ENCODE measurements around the gene HOXA4. TPM values are rescaled to one million over a fixed set of nuclear protein-coding genes. Genes with fewer than 3 reads are reported as not detected.

HOXA4 gene
- total and polyA plus RNA-seq, 11 donors = 0.23 to 2.6 (median 0.82) TPM; not detected in 1

GRCh38 chr7:27149842-27150567, 19.4 kb upstream of the HOXA4 start:
- H3K9me3 ChIP-seq = no peaks in the 10 kb centered on the region
- DNase-seq = peak in 2 of 5 donors; percentile 5 to 61
- ATAC-seq = no peak
- 27 to 51% (median 37%) methylated on average over 13 of the region's 13 CpGs for WGBS, 4 donors
- H3K36me3 ChIP-seq = no peaks in the 10 kb centered on the region
- no peak for TF ChIP-seq POLR2A (IDR thresholded peaks at IDR 0.05)
- no peak for TF ChIP-seq CTCF (IDR thresholded peaks at IDR 0.05)
- peak overlapping the region in 2 of 12 donors; percentile 33 to 38 for H3K4me3 ChIP-seq
- H3K27ac ChIP-seq = peak overlapping the region in 1 of 12 donors; percentile 92
- H3K27me3 ChIP-seq = peaks cover 89 to 100% (median 99%) of the 10 kb centered on the region in 9 donors
- H3K4me1 ChIP-seq = peaks cover under 1 to 56% (median 23%) of the 10 kb centered on the region in 12 donors
- intact Hi-C loops (cut with DNase I) = loop anchor here in 5 of 10 donors (10.0 kb wide), 3 partner anchors 1065 to 1285 kb away; no protein-coding TSS in a partner anchor

GRCh38 chr7:27148756-27149641, 18.4 kb upstream of the HOXA4 start:
- DNase-seq (peak in 1 of 5 donors; percentile 37), ATAC-seq (no peak)
- no peak for TF ChIP-seq CTCF (IDR thresholded peaks at IDR 0.05)
- TF ChIP-seq POLR2A (IDR thresholded peaks at IDR 0.05) = no peak
- no peaks in the 10 kb centered on the region for H3K36me3 ChIP-seq
- intact Hi-C loops (cut with DNase I) = no loop called here
- H3K27ac ChIP-seq = peak overlapping the region in 1 of 12 donors; percentile 76
- H3K27me3 ChIP-seq = peaks cover 88 to 100% (median 99%) of the 10 kb centered on the region in 9 donors
- H3K9me3 ChIP-seq = no peaks in the 10 kb centered on the region
- peaks cover 0 to 56% (median 20%) of the 10 kb centered on the region in 12 donors for H3K4me1 ChIP-seq
- no peak overlapping the region for H3K4me3 ChIP-seq
- 15 to 40% (median 31%) methylated on average over 28 to 30 of the region's 30 CpGs for WGBS, 4 donors

GRCh38 chr7:27148031-27148755, 17.6 kb upstream of the HOXA4 start:
- intact Hi-C loops (cut with DNase I) = no loop called here
- DNase-seq (peak in 1 of 5 donors; percentile 51), ATAC-seq (no peak)
- Histone ChIP-seq H3K9me3 (no peaks in the 10 kb centered on the region), H3K36me3 (no peaks in the 10 kb centered on the region), H3K27ac (peak overlapping the region in 1 of 12 donors; percentile 76), H3K4me3 (peak overlapping the region in 10 of 12 donors; percentile 17 to 48 (median 30)), H3K4me1 (peaks cover 0 to 64% (median 20%) of the 10 kb centered on the region in 12 donors), H3K27me3 (peaks cover 88 to 100% (median 99%) of the 10 kb centered on the region in 9 donors)
- 7 to 17% (median 12%) methylated on average over 20 to 28 of the region's 28 CpGs for WGBS, 4 donors
- TF ChIP-seq CTCF (IDR thresholded peaks at IDR 0.05) (no peak), POLR2A (IDR thresholded peaks at IDR 0.05) (no peak)
